SJSA1 (cell line): Measurements from ENCODE around the gene ST14. TPM values are rescaled to one million over a fixed set of nuclear protein-coding genes. Genes with fewer than 3 reads are reported as not detected.

Experiments
- DNase-seq, 2 experiments: peaks; one replicate each; pipeline ENCODE4 v3.0.0-alpha.2; 2015 to 2020; ENCODE audit warnings: low spot score in 2 of 2, low read depth in 1 of 2
- H3K27ac ChIP-seq: fragments of 250-450 bp; sonication (Bioruptor Pico); 2 replicates; pipeline ENCODE4 v1.5.1; 2020; ENCODE audit warnings: mild to moderate bottlenecking, moderate library complexity
- H3K27me3 ChIP-seq: fragments of 250-450 bp; sonication (Bioruptor Pico); replicated peaks from 2 replicates; pipeline ENCODE4 v1.5.1; 2020; ENCODE audit warnings: mild to moderate bottlenecking, moderate library complexity
- H3K36me3 ChIP-seq: fragments of 250-450 bp; sonication (Bioruptor Pico); 2 replicates; pipeline ENCODE4 v1.5.1; 2020; ENCODE audit warnings: mild to moderate bottlenecking
- H3K4me1 ChIP-seq: fragments of 250-450 bp; sonication (Bioruptor Pico); replicated peaks from 2 replicates; pipeline ENCODE4 v1.6.1; 2021; ENCODE audit warnings: mild to moderate bottlenecking
- H3K4me3 ChIP-seq: fragments of 250-450 bp; sonication (Bioruptor Pico); 2 replicates; pipeline ENCODE4 v1.5.1; 2020; ENCODE audit warnings: mild to moderate bottlenecking
- H3K9me3 ChIP-seq: fragments of 250-450 bp; sonication (Bioruptor Pico); replicated peaks from 2 replicates; pipeline ENCODE4 v1.5.1; 2020; ENCODE audit warnings: mild to moderate bottlenecking
- total RNA-seq: library from RNA; depleted of rRNA; stranded (reverse); fragments of >200 nt; shearing (Covaris generic); gene quantifications from 2 replicates; pipeline ENCODE4 v1.2.3, GENCODE V29; 2014

The ST14 gene
- total RNA-seq, 1 experiment from 2014 or later: not detected

DNA sequence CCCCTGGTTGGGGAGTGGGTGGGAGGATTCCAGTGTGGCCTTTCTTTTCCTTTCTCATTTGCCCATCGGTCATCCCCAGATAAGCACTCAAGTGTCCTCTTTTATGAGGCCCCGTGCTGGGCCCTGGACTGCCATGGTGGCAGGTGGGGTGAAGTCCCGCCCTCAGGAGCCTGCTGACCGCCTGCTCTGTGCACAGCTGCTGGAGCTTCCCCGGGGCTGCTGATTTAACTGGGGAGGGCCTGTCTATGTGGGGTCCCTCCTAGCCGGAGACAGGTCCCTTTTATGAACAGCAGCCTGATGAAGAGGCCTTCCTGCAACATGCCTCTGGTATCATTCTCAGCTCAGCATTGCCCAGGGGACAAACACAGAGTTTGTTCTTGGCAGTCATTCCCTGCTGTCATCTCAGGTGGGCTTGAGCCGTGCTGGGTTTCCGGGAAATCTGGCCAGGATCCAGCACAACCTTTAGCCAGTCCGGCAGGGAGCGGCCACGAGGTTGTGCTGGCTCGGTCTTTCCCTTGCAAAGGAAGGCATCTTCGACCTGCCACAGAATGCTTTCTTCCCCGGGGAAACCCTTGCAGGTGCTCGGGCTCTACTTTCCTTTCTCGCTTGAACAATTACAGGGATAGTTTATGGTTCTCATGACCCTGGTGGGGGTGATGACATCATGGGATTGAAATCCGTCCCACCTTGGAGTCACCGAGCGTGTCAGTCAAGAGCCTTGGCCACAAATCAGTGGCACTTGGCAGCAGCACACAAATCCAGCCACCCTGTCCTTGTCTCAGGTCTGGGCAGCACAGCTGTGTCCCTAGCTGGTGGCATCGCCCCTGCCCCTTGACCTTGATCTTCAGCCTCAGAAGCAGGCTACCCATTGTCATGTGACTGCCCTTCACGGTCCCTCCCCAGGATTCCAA, 20.1 kb downstream of the ST14 start:
- no peak for DNase-seq
- H3K27me3 ChIP-seq: no peaks in the 10 kb centered on the region
- no peak overlapping the region for H3K4me3 ChIP-seq
- no peak overlapping the region for H3K27ac ChIP-seq
- no peaks in the 10 kb centered on the region for H3K36me3 ChIP-seq
- H3K9me3 ChIP-seq: no peaks in the 10 kb centered on the region
- no peaks in the 10 kb centered on the region for H3K4me1 ChIP-seq

DNA sequence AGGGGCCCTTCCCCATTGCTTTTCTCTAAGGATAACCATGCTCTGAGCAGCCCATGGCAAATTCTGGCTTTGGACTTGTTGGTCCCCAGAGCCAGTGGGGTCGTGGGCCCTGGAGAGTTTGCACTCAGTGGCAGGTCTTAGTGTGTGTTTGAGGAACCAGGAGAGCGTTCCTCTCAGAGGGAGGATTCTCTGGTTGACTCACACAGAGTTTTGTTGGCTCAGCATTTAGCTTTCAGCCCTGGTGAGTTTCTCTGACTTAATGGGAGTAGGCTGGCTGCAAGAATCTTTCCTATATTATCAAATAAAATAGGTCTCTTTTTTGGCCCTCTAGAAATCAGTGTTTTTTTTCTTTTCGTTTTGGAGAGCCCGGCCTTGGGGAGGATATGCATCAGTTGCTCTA, 20.9 kb downstream of the ST14 start:
- no peak for DNase-seq

DNA sequence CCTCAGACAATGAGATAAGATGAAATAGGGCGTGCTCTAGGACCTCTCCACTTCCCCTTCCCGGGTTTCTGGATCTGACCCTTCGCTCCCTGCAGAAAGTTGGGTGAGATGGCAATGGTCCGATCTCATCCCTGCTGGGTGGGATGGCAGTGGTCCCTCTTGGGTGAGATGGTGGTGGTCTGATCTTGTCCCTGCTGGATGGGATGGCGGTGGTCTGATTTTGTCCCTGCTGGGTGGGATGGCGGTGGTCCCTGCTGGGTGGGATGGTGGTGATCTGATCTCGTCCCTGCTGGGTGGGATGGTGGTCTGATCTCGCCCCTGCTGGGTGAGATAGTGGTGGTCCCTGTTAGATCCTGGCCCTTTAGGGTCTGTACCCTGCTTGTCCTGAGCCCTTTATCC, 21.3 kb downstream of the ST14 start:
- H3K27me3 ChIP-seq: no peaks in the 10 kb centered on the region
- H3K4me1 ChIP-seq: no peaks in the 10 kb centered on the region
- H3K9me3 ChIP-seq: no peaks in the 10 kb centered on the region
- H3K4me3 ChIP-seq: no peak overlapping the region
- DNase-seq: no peak
- no peak overlapping the region for H3K27ac ChIP-seq
- H3K36me3 ChIP-seq: no peaks in the 10 kb centered on the region

More for the DNA sequence above, 20.9 kb downstream of the ST14 start:
- Histone ChIP-seq H3K27me3 (no peaks in the 10 kb centered on the region), H3K36me3 (no peaks in the 10 kb centered on the region), H3K9me3 (no peaks in the 10 kb centered on the region), H3K27ac (no peak overlapping the region), H3K4me3 (no peak overlapping the region), H3K4me1 (no peaks in the 10 kb centered on the region)

DNA sequence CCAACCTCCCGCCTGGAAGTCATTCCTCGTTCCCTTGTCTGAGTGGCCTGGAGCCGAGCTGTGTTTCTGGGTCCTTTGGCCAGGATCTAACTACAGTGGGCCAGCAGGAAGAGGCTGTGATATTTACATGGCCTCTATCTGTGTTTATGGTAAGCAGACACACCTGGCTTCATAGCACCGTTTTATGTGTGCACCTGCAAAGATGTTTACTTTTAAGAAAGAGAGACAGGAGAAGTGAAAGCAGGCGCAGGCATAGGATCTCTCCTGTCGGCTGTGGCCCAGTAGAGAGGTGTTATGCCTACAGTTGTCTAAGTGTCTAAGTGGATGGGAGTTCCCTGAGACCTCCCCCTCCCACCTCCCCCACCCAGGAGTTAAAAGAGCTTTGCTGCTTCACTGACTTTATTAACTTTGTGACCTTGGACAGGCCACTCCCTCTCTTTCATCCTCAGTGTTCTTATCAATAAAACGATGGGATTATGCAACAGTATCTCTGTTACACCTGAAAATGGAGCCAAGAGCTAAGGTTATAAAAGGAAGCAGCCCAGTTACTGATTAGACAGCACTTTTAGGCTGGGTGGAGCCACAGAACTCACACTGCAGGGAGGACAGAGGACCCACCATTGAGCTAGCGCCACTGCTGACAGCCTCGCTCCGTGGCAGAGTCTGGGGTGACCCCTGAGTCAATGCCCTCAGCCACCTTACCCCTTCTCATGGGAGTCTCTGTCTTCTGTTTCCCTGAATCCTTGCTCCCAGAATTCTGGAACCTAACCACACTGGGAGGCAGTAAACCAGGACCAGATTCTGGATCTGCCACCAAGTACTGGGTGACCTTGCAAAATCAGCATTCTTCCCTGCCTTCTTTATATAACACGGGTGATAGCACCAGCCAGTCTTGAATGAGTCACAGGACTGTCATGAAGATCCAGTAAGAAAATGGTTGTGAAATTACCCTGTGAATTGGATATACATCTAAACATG, 22.0 kb downstream of the ST14 start:
- Histone ChIP-seq H3K27me3 (no peaks in the 10 kb centered on the region), H3K4me3 (no peak overlapping the region), H3K27ac (no peak overlapping the region), H3K4me1 (no peaks in the 10 kb centered on the region), H3K36me3 (no peaks in the 10 kb centered on the region), H3K9me3 (no peaks in the 10 kb centered on the region)
- DNase-seq: no peak

DNA sequence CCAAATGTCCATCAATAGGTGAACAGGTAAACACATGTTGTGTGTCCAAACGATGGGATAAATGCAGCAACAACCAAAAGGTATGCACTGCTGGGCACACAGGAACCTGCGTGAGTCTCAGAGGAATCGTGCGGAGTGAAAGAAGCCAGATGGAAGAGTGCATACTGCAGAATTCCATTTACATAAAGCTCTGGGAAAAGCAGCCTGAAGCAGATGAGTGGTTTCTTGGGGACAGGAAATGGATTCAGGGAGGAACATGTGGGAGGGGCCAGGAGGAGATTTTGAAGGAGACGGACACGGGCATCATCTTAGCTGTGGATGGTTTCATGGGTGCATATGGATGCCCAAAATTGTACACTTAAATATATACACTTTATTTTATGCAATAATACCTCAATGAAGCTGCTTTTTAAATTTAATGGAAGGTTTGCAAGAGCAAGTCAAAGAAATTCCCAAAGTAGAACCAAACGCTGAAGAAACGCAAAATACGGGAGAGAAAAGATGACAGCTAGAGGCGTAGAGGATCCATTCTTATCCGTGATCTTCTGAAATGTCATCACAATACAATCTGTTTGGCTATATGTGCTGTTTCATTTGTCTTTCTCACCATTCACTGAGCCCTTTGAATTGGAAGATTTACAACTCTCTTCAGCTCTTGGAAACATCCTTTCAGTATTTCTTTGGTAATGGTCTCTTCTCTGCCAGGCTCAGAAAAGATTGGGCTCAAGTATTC, 24.5 kb downstream of the ST14 start:
- no peaks in the 10 kb centered on the region for H3K4me1 ChIP-seq
- H3K27me3 ChIP-seq: no peaks in the 10 kb centered on the region
- no peak overlapping the region for H3K4me3 ChIP-seq
- no peaks in the 10 kb centered on the region for H3K36me3 ChIP-seq
- no peak for DNase-seq
- no peaks in the 10 kb centered on the region for H3K9me3 ChIP-seq
- H3K27ac ChIP-seq: no peak overlapping the region

DNA sequence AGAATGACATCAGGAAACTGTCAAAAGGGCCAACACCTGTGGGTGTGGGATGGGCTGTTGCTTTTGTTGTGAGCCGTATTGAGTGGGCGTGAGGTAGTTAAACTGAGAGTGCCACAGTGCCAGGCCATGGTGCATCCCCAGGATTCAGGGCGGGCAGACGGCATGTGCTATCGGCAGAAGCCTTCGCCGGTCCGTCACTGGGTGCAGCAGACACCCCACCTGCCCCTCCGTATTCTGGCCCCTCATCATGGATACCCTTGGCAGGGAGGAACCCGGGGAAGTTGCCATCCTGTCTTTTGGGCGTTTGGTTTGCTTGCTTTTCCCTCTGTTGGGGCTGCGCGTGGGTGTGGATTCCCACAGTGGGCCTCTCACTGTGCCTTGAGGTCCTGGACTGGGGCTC, 27.5 kb downstream of the ST14 start:
- no peak for DNase-seq
- H3K4me3 ChIP-seq: no peak overlapping the region

DNA sequence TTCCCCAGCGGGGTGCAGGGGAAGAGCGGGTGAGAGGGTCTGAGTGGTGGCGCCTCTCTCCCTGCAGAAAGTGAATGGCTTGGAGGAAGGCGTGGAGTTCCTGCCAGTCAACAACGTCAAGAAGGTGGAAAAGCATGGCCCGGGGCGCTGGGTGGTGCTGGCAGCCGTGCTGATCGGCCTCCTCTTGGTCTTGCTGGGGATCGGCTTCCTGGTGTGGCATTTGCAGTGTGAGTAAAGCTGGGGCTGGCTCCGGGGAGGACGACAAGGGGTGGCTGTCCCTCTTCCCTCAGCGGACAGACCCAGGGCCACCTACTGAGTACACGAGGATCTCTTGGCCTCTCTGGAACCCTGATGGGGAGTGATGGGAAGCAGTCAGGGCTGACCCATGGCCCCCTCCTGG, 28.5 kb downstream of the ST14 start:
- no peaks in the 10 kb centered on the region for H3K9me3 ChIP-seq
- no peak overlapping the region for H3K4me3 ChIP-seq
- H3K27ac ChIP-seq: no peak overlapping the region
- H3K4me1 ChIP-seq: no peaks in the 10 kb centered on the region
- H3K27me3 ChIP-seq: no peaks in the 10 kb centered on the region
- no peaks in the 10 kb centered on the region for H3K36me3 ChIP-seq
- no peak for DNase-seq

More for the DNA sequence above, 27.5 kb downstream of the ST14 start:
- Histone ChIP-seq H3K9me3 (no peaks in the 10 kb centered on the region), H3K4me1 (no peaks in the 10 kb centered on the region), H3K36me3 (no peaks in the 10 kb centered on the region), H3K27me3 (no peaks in the 10 kb centered on the region), H3K27ac (no peak overlapping the region)

DNA sequence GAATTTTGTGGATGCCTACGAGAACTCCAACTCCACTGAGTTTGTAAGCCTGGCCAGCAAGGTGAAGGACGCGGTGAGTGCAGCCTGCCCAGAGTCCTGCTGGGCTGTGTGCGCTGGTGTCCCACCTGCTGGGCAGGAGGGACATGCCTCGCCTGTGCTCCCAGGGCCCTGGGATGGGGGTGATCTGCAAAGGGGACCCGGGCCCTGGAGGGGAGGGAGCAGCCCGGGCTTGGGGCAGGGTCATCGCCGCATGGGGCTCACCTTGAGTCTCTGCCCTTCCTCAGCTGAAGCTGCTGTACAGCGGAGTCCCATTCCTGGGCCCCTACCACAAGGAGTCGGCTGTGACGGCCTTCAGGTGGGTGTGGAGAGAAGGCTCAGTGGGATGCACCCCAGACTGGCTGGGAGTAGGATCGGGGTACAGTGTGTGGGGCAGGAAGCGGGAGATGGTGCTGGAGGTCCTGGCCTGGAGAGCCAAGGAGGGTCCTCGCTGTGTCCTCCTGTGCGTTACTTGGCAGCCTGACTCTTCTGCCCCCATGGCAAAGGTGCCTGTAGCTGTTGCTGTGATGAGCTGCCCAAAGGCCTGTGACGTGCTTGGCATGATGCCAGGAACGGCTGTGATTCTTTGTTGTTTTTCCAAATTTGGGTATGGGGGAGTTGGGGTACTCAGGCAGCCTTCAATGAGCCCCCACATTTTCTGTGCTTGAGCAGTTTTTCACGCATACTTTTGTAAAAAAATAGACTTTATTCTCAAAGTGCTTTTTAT, 29.2 kb downstream of the ST14 start:
- no peak overlapping the region for H3K4me3 ChIP-seq
- no peaks in the 10 kb centered on the region for H3K27me3 ChIP-seq
- no peaks in the 10 kb centered on the region for H3K4me1 ChIP-seq
- no peak overlapping the region for H3K27ac ChIP-seq
- no peak for DNase-seq
- no peaks in the 10 kb centered on the region for H3K36me3 ChIP-seq
- no peaks in the 10 kb centered on the region for H3K9me3 ChIP-seq

DNA sequence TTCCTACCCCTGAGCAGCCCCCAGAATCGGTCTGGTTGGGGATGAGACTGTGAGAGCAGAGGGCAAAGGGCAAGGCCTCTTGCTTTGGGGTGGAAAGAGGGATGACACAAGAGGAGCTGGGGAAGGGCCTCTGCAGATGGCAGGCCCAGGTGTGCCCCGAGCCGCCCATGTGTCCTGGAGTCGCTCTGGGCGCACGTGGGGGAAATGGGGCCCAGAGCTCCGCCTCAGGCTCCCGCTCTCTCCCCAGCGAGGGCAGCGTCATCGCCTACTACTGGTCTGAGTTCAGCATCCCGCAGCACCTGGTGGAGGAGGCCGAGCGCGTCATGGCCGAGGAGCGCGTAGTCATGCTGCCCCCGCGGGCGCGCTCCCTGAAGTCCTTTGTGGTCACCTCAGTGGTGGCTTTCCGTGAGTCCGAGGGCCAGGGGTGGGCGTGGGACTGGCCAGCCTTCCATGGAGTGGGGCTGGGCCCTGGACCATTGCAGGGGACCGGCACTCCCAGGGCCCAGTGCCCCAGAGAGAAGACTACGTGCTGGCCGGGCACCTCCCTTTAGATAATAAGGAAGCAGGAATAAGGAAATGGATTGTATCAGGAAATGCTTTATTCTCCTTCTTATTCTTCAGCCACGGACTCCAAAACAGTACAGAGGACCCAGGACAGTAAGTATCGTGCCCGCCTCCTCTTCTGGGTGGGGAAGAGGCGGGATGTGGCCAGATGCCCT, 30.1 kb downstream of the ST14 start:
- Histone ChIP-seq H3K27ac (no peak overlapping the region), H3K4me1 (no peaks in the 10 kb centered on the region)

DNA sequence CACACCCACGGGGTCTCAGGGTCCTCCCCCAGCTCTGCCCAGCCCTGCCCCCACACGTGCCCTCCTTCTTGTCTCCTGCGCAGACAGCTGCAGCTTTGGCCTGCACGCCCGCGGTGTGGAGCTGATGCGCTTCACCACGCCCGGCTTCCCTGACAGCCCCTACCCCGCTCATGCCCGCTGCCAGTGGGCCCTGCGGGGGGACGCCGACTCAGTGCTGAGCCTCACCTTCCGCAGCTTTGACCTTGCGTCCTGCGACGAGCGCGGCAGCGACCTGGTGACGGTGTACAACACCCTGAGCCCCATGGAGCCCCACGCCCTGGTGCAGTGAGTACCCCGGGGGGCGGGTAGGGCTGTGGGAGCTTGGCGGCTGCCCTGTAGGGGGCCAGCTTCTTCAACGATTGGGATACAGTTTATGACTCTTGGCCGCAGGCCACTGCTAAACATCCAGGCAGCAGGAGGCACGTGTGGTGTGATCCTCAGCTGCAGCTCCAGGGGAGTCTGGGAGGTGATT, 30.8 kb downstream of the ST14 start:
- H3K9me3 ChIP-seq: no peaks in the 10 kb centered on the region
- no peak overlapping the region for H3K27ac ChIP-seq
- no peak for DNase-seq
- no peaks in the 10 kb centered on the region for H3K36me3 ChIP-seq
- H3K27me3 ChIP-seq: no peaks in the 10 kb centered on the region
- no peaks in the 10 kb centered on the region for H3K4me1 ChIP-seq
- no peak overlapping the region for H3K4me3 ChIP-seq

More for the DNA sequence above, 30.1 kb downstream of the ST14 start:
- Histone ChIP-seq H3K36me3 (no peaks in the 10 kb centered on the region), H3K27me3 (no peaks in the 10 kb centered on the region), H3K9me3 (no peaks in the 10 kb centered on the region), H3K4me3 (no peak overlapping the region)
- DNase-seq: no peak

DNA sequence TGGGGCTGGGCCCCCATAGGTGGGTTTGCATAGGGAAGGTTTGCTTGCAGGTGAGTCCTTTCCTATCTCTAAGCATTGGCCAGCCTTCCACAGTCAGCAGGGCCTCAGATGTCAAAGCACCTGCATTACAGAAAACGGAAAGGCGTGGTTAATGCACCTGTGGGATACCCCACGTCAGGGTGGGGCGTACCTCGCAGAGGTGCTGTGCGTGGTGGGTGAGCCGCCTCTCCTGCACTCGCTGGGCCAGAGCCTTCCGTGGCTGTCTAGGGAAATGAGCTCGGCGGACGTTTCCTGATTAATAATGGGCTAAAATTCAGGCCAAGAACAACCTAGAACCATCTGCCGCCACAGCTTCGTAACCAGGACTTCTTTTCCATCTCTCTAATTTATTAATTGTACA, 32.3 kb downstream of the ST14 start:
- Histone ChIP-seq H3K9me3 (no peaks in the 10 kb centered on the region), H3K4me3 (no peak overlapping the region), H3K27me3 (no peaks in the 10 kb centered on the region), H3K4me1 (no peaks in the 10 kb centered on the region), H3K27ac (no peak overlapping the region), H3K36me3 (no peaks in the 10 kb centered on the region)
- DNase-seq: no peak

DNA sequence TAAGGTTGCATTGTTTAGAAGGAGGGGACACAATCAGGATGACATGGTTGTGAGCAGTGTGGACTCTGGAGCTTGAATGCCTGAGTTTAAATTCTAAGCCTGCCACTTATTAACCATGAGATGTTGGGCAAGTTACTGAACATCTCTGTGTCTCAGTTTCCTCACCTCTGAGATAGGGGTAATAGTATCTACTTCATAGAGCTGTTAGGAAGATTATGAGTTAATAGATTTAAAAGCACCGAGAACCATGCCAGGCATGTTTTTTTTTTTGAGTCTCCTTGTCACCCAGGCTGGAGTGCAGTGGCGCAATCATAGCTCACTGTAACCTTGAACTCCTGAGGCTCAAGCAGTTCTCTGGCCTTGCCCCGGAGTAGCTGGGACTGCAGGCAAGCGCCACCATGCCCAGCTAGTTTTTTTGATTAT, 33.3 kb downstream of the ST14 start:
- Histone ChIP-seq H3K27ac (no peak overlapping the region), H3K36me3 (no peaks in the 10 kb centered on the region), H3K4me1 (no peaks in the 10 kb centered on the region), H3K27me3 (no peaks in the 10 kb centered on the region), H3K4me3 (no peak overlapping the region), H3K9me3 (no peaks in the 10 kb centered on the region)
- no peak for DNase-seq
